Spleen (tissue), 11 donors: ENCODE measurements around the gene TMEM178B. TPM values are rescaled to one million over a fixed set of nuclear protein-coding genes. Genes with fewer than 3 reads are reported as not detected.

Source experiments
- DNase-seq: peaks from one replicate; pipeline ENCODE4 v3.0.0-alpha.2; 2020
- H3K27ac ChIP-seq, 8 donors: fragments of 200-600 bp; sonication (generic) in 7 of 8; 1 replicate in 4 of 8; 2 replicates in 4 of 8; pipeline versions ENCODE4 v1.5.0 to v1.8.0; 2016 to 2021; ENCODE audit warnings: inconsistent platforms in 4 of 8, mild to moderate bottlenecking in 4 of 8, moderate library complexity in 1 of 8
- H3K27me3 ChIP-seq, 7 donors: fragments of 200-600 bp; sonication (generic) in 6 of 7; replicated peaks in 1 of 7; 1 replicate in 4 of 7; 2 replicates in 3 of 7; pipeline versions ENCODE4 v1.5.0 to v1.8.0; 2016 to 2021; ENCODE audit warnings: inconsistent platforms in 3 of 7, mild to moderate bottlenecking in 1 of 7
- H3K36me3 ChIP-seq, 6 donors: fragments of 200-600 bp; sonication (generic) in 5 of 6; 1 replicate in 4 of 6; 2 replicates in 2 of 6; pipeline versions ENCODE4 v1.5.0 to v1.8.0; 2016 to 2021; ENCODE audit warnings: inconsistent platforms in 2 of 6
- H3K4me1 ChIP-seq, 6 donors: fragments of 200-600 bp; sonication (generic) in 5 of 6; 1 replicate in 3 of 6; 2 replicates in 3 of 6; pipeline versions ENCODE4 v1.5.0 to v1.8.0; 2016 to 2021; ENCODE audit warnings: inconsistent platforms in 3 of 6
- H3K4me3 ChIP-seq, 8 donors: fragments of 200-600 bp; sonication (generic) in 7 of 8; 1 replicate in 4 of 8; 2 replicates in 4 of 8; pipeline versions ENCODE4 v1.5.0 to v1.8.0; 2016 to 2021; ENCODE audit warnings: inconsistent platforms in 4 of 8, mild to moderate bottlenecking in 4 of 8, moderate library complexity in 2 of 8
- H3K9me3 ChIP-seq, 8 donors: fragments of 200-600 bp; sonication (generic) in 7 of 8; 1 replicate in 4 of 8; 2 replicates in 4 of 8; pipeline versions ENCODE4 v1.5.0 to v1.8.0; 2016 to 2021; ENCODE audit warnings: inconsistent platforms in 4 of 8
- POLR2A ChIP-seq, 3 donors: fragments of 450-650 bp; IDR thresholded peaks; one replicate each; pipeline ENCODE4 v1.5.1; 2017; ENCODE audit warnings: antibody characterized with exemption in 3 of 3, mild to moderate bottlenecking in 1 of 3
- POLR2AphosphoS5 ChIP-seq, 3 donors: sonication (generic); formaldehyde crosslinking; IDR thresholded peaks; one replicate each; pipeline ENCODE4 v1.5.1; 2017; ENCODE audit warnings: antibody characterized with exemption in 3 of 3
- WGBS, 5 donors: extraction: QIAGEN DNeasy Blood & Tissue Kit in 3 of 5; methylation state at CpG; one replicate each; pipeline versions ENCODE4 v1.1.5 to v1.1.7; 2013 to 2018; 5-methylcytosine and 5-hydroxymethylcytosine counted together
- intact Hi-C: fragments of 100-400 bp; cut with DNase I; formaldehyde crosslinking; loops from one replicate; pipeline ENCODE4 v1.15.0; 2023; ENCODE audit warnings: low total_unique reads
- polyA plus RNA-seq, 3 donors: library from polyadenylated mRNA; stranded (reverse); fragments of 200-250 nt; gene quantifications; one replicate each; pipeline ENCODE4 v1.2.1, GENCODE V29; 2013
- total RNA-seq, 7 donors: library from RNA; depleted of rRNA in 3 of 7; stranded (reverse); fragments of >200 nt in 3 of 7; fragmentation: NEBNext Ultra II Directional in 4 of 7; extraction: Animal tissue kit (Norgen Biotek cat#: 25700) in 4 of 7; gene quantifications; one replicate each; pipeline versions ENCODE4 v1.1.0 to v1.2.1, GENCODE V29; 2016 to 2021
- TF ChIP-seq, protein P1 (sequence below), 11 experiments: fragments of 200-600 bp in 7 of 11; fragments of 450-650 bp in 4 of 11; sonication (generic) in 4 of 11; IDR thresholded peaks in 8 of 11; conservative IDR thresholded peaks in 3 of 11; 1 replicate in 7 of 11; 2 replicates in 4 of 11; pipeline versions ENCODE4 v1.4.0 to v1.8.0; 2016 to 2021; ENCODE audit warnings: antibody characterized with exemption in 11 of 11, inconsistent platforms in 4 of 11, mild to moderate bottlenecking in 1 of 11
- donor health status: healthy with polysubstance abuse.
- donor health status: DM: no; HTN: no; CAD: no; lungs with moderate emphysema.
- donor health status: DM: no; HTN: no; CAD: no.
- donor health status: Bipolar disorder and iron deficiency.
- donor health status: healthy.
- donor health status: DM: no; HTN: no; CAD: no.
- donor health status: DM: yes; HTN: yes; CAD: no.

Gene TMEM178B
- total and polyA plus RNA-seq, 10 donors: 0.35 to 5.5 (median 1.3) TPM

GRCh38 chr7:141244435-141244834, 170.6 kb downstream of the TMEM178B start:
- H3K4me3 ChIP-seq: no peak overlapping the region
- 74 to 87% (median 83%) methylated on average over 6 of the region's 6 CpGs for WGBS, 5 donors
- intact Hi-C loops: no loop called here
- no peak for DNase-seq
- no peaks in the 10 kb centered on the region for H3K4me1 ChIP-seq
- H3K27ac ChIP-seq: no peak overlapping the region
- H3K9me3 ChIP-seq: no peaks in the 10 kb centered on the region
- no peaks in the 10 kb centered on the region for H3K36me3 ChIP-seq
- no peaks in the 10 kb centered on the region for H3K27me3 ChIP-seq
- no peak for TF ChIP-seq POLR2A (IDR thresholded peaks at IDR 0.05)
- TF ChIP-seq, protein P1, sequence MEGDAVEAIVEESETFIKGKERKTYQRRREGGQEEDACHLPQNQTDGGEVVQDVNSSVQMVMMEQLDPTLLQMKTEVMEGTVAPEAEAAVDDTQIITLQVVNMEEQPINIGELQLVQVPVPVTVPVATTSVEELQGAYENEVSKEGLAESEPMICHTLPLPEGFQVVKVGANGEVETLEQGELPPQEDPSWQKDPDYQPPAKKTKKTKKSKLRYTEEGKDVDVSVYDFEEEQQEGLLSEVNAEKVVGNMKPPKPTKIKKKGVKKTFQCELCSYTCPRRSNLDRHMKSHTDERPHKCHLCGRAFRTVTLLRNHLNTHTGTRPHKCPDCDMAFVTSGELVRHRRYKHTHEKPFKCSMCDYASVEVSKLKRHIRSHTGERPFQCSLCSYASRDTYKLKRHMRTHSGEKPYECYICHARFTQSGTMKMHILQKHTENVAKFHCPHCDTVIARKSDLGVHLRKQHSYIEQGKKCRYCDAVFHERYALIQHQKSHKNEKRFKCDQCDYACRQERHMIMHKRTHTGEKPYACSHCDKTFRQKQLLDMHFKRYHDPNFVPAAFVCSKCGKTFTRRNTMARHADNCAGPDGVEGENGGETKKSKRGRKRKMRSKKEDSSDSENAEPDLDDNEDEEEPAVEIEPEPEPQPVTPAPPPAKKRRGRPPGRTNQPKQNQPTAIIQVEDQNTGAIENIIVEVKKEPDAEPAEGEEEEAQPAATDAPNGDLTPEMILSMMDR (IDR thresholded peaks at IDR 0.05 in 8 of 11, conservative IDR thresholded peaks at IDR 0.05 in 3 of 11): no peak
- no peak for TF ChIP-seq POLR2AphosphoS5 (IDR thresholded peaks at IDR 0.05)

- H3K36me3 ChIP-seq: no peaks in the 10 kb centered on the region
- peaks cover 0 to 3% (median 0%) of the 10 kb centered on the region in 7 donors for H3K27me3 ChIP-seq
- DNase-seq: no peak
- H3K9me3 ChIP-seq: no peaks in the 10 kb centered on the region
- TF ChIP-seq POLR2AphosphoS5 (IDR thresholded peaks at IDR 0.05): no peak
- no peak overlapping the region for H3K27ac ChIP-seq
- H3K4me3 ChIP-seq: no peak overlapping the region
- H3K4me1 ChIP-seq: no peaks in the 10 kb centered on the region
- intact Hi-C loops: no loop called here
- WGBS, 5 donors: 85 to 96% (median 87%) methylated on average over 6 of the region's 6 CpGs
These were observed 172.6 kb downstream of the TMEM178B start for GRCh38 chr7:141246426-141246825.

DNA sequence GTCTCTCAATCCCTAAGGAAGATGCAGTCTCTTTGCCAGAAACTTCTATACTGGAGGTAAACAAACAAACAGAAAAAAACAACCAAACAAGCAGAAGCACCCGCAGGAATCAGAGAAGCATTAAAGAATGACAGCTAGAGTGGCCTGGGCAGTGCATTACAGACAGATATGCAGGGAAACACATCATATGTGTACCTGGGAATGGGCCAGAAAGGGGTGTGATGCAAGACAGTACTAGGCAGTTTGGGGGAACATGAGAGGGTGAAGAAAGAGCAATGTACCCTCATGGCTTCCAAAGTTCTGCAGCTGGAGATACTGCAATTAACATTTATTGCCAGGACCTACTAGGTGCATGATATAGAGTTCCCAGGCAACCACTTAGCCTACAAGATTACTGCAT, 177.3 kb downstream of the TMEM178B start:
- Histone ChIP-seq H3K36me3 (no peaks in the 10 kb centered on the region), H3K27ac (no peak overlapping the region), H3K9me3 (no peaks in the 10 kb centered on the region), H3K4me1 (no peaks in the 10 kb centered on the region), H3K4me3 (no peak overlapping the region), H3K27me3 (peaks cover 0 to 8% (median 0%) of the 10 kb centered on the region in 7 donors)
- intact Hi-C loops: no loop called here
- WGBS, 5 donors: 67 to 84% (median 79%) methylated on average over 1 of the region's 1 CpG
- no peak for DNase-seq
- TF ChIP-seq, protein P1 (IDR thresholded peaks at IDR 0.05 in 8 of 11, conservative IDR thresholded peaks at IDR 0.05 in 3 of 11): no peak
- TF ChIP-seq POLR2AphosphoS5 (IDR thresholded peaks at IDR 0.05) (no peak), POLR2A (IDR thresholded peaks at IDR 0.05) (no peak)

DNA sequence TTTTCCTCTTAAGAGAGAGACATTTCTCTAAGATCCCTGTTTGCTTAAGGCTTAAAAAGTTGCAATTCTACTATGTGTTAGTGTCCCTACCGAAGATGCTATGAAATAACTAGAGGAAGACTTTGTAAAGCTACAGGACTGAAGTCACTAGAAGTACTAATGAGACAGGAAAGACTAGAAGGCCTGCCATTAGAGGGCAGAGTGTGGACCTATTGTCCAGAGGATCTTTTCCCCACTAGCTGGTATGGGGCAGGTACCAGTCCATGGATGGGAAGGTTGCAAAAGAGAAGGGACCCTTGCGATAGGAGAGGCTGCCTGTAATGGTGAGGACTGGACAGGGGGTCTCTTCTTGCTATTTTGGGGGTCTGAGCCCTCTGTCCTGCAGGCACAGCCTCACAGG, 178.1 kb downstream of the TMEM178B start:
- H3K36me3 ChIP-seq: no peaks in the 10 kb centered on the region
- no peak overlapping the region for H3K4me3 ChIP-seq
- H3K27ac ChIP-seq: no peak overlapping the region
- no peaks in the 10 kb centered on the region for H3K4me1 ChIP-seq
- H3K27me3 ChIP-seq: peaks cover 0 to 8% (median 0%) of the 10 kb centered on the region in 7 donors
- peaks cover 0 to 6% (median under 1%) of the 10 kb centered on the region in 8 donors for H3K9me3 ChIP-seq
- TF ChIP-seq POLR2AphosphoS5 (IDR thresholded peaks at IDR 0.05) (no peak), POLR2A (IDR thresholded peaks at IDR 0.05) (no peak)
- TF ChIP-seq, protein P1 (IDR thresholded peaks at IDR 0.05 in 8 of 11, conservative IDR thresholded peaks at IDR 0.05 in 3 of 11): no peak
- WGBS, 5 donors: 57 to 91% (median 65%) methylated on average over 2 of the region's 2 CpGs
- no peak for DNase-seq
- intact Hi-C loops: no loop called here

GRCh38 chr7:141257597-141257996, 183.7 kb downstream of the TMEM178B start:
- intact Hi-C loops: no loop called here
- H3K4me1 ChIP-seq: no peaks in the 10 kb centered on the region
- TF ChIP-seq POLR2AphosphoS5 (IDR thresholded peaks at IDR 0.05): no peak
- peaks cover 0 to 5% (median 0%) of the 10 kb centered on the region in 7 donors for H3K27me3 ChIP-seq
- DNase-seq: no peak
- no peak overlapping the region for H3K4me3 ChIP-seq
- peaks cover 0 to 38% (median 31%) of the 10 kb centered on the region in 8 donors for H3K9me3 ChIP-seq
- no peak overlapping the region for H3K27ac ChIP-seq
- 64 to 97% (median 70%) methylated on average over 2 of the region's 2 CpGs for WGBS, 5 donors
- no peaks in the 10 kb centered on the region for H3K36me3 ChIP-seq
